SKM-1 (cell line): Measurements from ENCODE around the gene ZDHHC6.
"Not testable (repeated sequence)": the region's sequence is repeated elsewhere in the genome, so short reads cannot be mapped to it uniquely, and the experiment has no call there.

ENCODE experiments used
- DNase-seq: peaks from one replicate; lab custom pipeline; 2025; ENCODE audit not compliant: unreplicated experiment; lab: John Stamatoyannopoulos, UW

ZDHHC6 gene

DNA sequence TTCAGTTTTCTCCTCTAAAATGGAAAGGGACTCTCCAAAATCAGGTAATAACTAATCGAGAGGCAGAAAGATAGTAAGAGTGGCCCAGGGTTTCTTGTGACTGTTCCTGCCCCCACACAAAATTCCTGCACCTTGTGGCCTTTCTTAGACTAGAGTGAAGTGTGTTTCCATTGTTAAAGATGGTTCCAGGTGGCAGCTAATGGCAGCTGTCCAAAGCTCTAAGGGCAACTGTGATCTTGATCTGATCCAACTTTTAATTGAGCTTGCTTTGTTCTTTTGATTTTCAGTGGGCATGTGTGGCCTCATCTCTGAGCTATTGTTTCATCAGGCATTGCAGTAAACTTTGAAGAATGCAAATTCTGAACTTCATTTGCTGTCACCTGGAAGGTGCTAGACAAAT lies 53.4 kb downstream of the ZDHHC6 start:
- no peak for DNase-seq

DNA sequence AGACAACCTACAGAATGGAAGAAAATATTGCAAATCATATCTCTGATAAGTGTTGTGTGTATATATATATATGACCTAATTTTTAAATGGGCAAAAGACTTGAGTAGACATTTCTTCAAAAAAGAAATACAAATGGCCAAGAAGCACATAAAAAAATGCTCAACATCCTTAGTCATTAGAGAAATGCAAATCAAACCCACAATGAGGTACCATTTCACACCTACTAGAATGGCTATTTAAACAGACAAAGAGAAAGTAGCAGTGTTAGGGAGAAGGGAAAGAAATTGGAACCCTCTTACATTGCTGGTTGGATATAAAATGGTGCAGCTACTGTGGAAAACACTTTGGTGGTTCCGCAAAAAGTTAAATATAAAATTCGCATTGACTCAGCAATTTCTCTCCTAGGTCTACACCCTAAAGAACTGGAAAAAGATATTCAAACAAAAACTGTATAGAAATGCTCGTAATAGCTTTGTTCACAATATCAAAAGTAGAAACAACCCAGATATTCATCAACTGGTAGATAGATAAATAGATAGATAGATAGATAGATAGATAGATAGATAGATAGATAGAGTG lies 56.5 kb downstream of the ZDHHC6 start:
- no peak for DNase-seq

DNA sequence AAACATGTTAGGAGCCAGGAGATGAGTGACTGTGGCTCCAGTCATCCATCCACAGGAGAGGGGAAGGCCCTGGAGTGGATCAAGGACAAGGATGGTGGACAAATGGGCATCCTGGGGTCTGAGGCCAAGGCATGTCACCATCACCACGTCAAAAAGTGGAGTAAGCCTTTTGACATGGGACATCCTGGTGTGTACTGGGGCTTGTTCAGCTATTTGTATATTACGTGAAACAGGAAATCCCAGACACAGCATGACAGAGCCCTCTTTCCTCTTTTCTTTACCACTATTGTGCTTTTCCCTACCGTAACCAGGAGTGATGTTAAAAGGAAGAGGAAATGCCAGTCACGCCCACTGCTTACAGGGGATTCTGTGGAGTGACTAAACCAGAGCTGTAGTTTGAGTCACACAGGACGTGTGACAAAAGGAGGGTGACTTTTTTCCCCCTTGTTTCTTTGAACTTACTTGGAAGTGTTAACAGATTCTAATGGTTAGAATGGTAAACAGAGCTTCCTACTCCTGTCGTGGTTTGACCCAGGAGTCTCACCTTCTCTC lies 57.4 kb downstream of the ZDHHC6 start:
- DNase-seq = no peak

DNA sequence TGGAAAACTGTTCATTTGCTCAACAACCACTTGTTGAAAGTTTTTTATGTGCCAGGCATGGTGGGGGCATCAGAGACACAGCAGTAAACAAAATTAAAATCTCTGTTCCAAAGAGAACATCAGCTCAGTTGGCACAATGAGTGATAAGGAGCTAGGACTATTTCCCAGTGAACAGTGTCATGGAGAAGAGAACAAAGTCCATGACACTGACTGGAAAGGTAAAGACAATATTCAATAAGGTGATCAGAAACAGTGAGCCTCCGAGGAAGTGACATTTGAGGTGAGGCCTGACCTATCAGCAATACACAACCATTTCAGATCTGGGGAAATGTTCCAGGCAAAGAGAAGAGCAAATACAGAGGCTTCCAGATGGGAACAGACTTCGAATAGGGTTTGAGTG lies 58.2 kb downstream of the ZDHHC6 start:
- DNase-seq = no peak

DNA sequence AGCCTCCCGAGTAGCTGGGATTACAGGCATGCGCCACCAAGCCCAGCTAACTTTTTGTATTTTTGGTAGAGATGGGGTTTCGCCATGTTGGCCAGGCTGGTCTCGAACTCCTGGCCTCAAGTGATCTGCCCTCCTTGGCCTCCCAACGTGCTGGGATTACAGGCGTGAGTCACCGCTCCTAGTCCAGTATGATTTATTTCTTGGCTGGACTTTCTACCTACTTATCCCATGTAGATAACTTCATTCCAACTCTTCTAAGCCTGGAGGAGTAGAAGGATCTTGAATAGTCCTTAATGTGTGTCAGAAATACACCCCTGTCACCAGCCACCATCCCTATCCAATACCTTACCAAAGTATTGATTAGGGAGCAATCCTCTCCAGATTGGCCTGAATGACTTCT lies 58.7 kb downstream of the ZDHHC6 start:
- DNase-seq = not testable (repeated sequence)

DNA sequence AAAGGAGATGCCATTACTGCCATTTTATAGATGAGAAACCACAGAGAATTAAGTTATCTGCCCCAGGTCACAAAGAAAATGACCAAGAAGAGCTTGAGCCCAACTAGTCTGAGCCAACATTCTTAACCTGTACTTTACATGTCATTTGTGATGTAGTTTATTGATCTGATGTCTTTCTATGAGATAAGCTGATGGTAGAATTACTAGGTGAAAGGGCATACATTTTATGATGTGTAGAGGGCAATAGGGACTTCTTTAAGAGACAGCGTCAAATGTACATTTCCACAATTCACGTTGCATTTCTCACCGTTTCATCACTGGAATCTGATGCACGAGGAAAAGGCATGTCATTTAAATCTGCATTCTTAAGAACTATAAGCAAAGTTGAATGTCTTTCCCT lies 61.5 kb downstream of the ZDHHC6 start:
- DNase-seq = no peak

DNA sequence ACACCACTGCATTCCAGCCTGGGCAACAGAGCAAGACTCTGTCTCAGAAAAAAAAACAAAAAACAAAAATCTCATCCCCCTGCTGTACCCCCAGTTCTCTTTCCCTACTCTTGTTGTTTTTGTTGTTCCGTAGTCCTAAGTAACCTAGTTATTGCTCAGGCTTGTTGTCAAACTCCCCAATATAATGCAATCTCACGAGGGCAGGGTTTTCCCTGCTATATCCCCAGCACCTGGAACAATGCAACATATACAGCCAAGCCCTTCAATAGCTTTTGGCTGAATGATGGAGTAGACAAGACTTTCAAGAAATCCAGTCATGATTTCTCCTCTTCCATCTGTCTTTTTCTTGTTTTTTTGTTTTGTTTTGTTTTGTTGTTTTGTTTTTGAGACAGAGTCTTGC lies 62.6 kb downstream of the ZDHHC6 start:
- DNase-seq = no peak

DNA sequence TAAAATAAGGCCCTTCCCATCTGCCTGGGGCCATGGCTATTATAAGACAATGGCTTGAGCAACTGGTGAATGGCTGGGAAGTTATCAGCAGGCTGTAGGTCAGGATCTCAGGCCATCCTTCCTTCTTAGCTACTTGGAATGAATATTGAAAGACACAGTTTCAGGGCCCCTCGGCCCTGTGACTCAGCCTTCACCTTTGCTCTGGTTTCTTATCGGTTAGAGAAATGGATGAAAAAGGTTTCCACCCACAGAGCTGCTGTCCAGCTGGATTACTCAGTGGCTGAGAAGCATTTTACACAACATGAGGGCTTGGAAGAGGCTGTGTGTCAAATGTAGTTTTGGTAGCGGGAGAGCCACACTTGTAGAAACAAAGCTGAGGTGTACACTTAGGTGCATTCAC lies 63.4 kb downstream of the ZDHHC6 start:
- no peak for DNase-seq

DNA sequence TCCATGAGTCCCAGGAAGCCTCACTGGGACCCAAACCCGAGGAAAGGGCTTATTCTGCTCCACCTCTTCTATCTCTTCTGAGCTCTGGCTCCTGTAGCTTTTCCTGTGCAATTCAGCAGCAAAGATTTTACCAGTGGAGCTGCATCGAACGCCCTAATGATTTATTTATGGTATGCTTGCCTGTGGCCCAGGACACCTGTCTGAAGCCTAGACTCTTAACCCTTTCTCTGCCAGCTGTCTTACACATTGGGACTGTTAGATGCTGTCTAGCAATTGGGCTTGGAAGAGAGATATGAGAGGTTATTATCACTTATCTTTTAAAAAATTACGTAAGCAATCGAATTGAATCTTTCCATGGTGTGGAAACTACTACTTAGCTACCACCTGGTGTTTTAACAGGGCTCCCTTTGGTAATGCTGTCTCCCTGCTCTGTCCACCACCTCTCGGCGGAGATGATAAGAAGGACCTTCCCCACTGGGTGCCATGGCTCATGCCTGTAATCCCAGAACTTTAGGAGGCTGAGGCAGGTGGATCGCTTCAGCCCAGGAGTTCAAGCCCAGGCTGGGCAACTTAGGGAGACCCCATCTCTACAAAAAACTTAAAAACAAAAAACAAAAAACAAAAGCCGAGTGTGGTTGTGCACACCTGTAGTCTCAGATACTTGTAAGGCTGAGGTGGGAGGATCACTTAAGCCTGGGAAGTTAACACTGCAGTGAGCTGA lies 64.0 kb downstream of the ZDHHC6 start:
- no peak for DNase-seq
